Left renal pelvis (tissue), 4 donors: Measurements from ENCODE around the gene TSPEAR. TPM values are rescaled to one million over a fixed set of nuclear protein-coding genes. Genes with fewer than 3 reads are reported as not detected.

ENCODE experiments used
- DNase-seq, 4 donors: peaks; one replicate each; pipeline ENCODE4 v3.0.0-alpha.2; 2013; ENCODE audit warnings: low read depth in 4 of 4, low spot score in 3 of 4
- polyA plus RNA-seq, 4 donors: library from polyadenylated mRNA; unstranded; fragments of 120-200 nt; gene quantifications; one replicate each; pipeline ENCODE4 v1.2.1, GENCODE V29; 2013; ENCODE audit not compliant: insufficient read length in 4 of 4

The TSPEAR gene
- polyA plus RNA-seq, 4 donors, result 0.08 to 1.1 (median 0.74) TPM

GRCh38 chr21:44742418-44743153 is 31.2 kb upstream of the TSPEAR start:
- DNase-seq, result no peak

GRCh38 chr21:44741921-44742320 is 30.5 kb upstream of the TSPEAR start:
- DNase-seq, result no peak

GRCh38 chr21:44740742-44741141 is 29.4 kb upstream of the TSPEAR start:
- DNase-seq, result no peak

GRCh38 chr21:44739316-44739715 is 27.9 kb upstream of the TSPEAR start:
- no peak for DNase-seq

GRCh38 chr21:44738621-44739020 is 27.2 kb upstream of the TSPEAR start:
- DNase-seq, result no peak

- no peak for DNase-seq
These were observed 26.5 kb upstream of the TSPEAR start for GRCh38 chr21:44737706-44738354.

GRCh38 chr21:44736291-44737004 is 25.1 kb upstream of the TSPEAR start:
- DNase-seq, result no peak

- no peak for DNase-seq
These were observed 24.4 kb upstream of the TSPEAR start for GRCh38 chr21:44735821-44736220.

GRCh38 chr21:44734841-44735240 is 23.5 kb upstream of the TSPEAR start:
- no peak for DNase-seq

GRCh38 chr21:44734026-44734745 is 22.8 kb upstream of the TSPEAR start:
- no peak for DNase-seq

- no peak for DNase-seq
These were observed 21.6 kb upstream of the TSPEAR start for GRCh38 chr21:44732956-44733355.

GRCh38 chr21:44732263-44732662 is 20.9 kb upstream of the TSPEAR start:
- DNase-seq, result no peak

GRCh38 chr21:44730951-44731579 is 19.7 kb upstream of the TSPEAR start:
- DNase-seq, result no peak

GRCh38 chr21:44730028-44730395 is 18.6 kb upstream of the TSPEAR start:
- DNase-seq, result no peak

- no peak for DNase-seq
These were observed 18.1 kb upstream of the TSPEAR start for GRCh38 chr21:44729336-44730027.

- no peak for DNase-seq
These were observed 17.3 kb upstream of the TSPEAR start for GRCh38 chr21:44728716-44729115.

GRCh38 chr21:44727757-44728156 is 16.4 kb upstream of the TSPEAR start:
- no peak for DNase-seq

- DNase-seq, result no peak
These were observed 15.9 kb upstream of the TSPEAR start for GRCh38 chr21:44727321-44727720.

- no peak for DNase-seq
These were observed 15.5 kb upstream of the TSPEAR start for GRCh38 chr21:44726826-44727225.

GRCh38 chr21:44724926-44725325 is 13.6 kb upstream of the TSPEAR start:
- no peak for DNase-seq
